ENCODE measurements around the gene GAK.
"Not testable (repeated sequence)": the region's sequence is repeated elsewhere in the genome, so short reads cannot be mapped to it uniquely, and the experiment has no call there.

The GAK gene

DNA sequence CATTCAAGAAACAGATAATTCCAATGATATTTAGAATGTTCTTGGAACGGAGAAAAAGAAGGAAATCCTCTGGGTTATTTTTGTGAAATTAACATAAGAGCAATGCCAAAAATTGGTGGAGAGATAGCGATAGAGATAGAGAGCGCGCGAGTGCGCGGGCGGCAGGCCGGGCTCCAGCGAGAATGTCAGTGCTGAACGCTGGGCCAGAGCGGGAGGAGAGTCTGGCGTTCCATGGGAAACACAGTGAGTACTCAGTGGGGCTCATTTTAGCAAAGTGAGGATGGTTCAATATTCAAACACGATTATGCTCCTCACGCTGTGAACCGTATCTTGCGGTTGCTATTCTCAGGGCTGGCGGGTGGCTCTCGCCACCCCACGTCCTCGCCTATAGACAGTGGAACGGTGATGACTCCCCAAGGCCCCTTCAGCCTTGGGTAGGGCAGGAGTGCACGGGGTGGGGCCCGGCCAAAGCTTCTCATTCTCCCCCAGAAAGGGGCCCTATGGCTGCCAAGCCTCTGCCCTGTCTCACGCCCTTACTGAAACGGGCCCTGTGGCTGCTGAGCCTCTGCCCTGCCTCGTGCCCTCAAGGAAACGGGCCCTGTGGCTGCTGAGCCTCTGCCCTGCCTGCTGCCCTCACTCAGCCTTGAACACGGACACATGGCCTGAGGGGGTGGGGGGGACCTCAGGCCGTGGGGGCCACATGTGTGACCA, 123.1 kb downstream of the GAK start:
- DNase-seq: peak; percentile 43

DNA sequence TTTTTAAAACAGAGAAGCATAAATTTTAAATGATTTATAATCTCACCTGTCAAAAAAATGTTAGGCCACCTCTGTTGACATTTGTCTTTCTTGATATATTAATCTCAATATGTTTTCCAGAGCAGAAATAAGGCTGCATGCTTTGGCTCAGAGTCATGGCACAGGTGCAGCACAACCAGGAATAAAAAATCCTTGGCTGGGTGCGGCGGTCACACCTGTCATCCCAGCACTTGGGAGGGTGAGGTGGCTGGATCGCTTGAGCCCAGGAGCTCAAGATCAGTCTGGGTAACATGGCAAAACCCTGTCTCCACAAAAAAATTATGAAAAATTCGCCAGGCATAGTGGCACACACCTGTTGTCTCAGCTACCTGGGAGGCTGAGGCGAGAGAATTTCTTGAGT, 124.3 kb downstream of the GAK start:
- no peak for DNase-seq

DNA sequence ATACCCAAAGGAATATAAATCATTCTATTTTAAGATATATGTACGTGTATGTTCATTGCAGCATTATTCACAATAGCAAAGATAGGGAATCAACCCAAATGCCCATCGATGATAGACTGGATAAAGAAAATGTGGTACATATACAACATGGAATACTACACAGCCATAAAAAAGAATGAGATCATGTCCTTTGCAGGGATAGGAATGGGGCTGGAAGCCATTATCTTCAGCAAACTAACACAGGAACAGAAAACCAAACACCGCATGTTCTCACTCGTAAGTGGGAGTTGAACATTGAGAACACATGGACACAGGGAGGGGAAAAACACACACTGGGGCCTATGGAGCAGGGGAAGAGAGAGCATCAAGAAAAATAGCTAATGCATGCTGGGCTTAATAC, 125.1 kb downstream of the GAK start:
- not testable (repeated sequence) for DNase-seq

DNA sequence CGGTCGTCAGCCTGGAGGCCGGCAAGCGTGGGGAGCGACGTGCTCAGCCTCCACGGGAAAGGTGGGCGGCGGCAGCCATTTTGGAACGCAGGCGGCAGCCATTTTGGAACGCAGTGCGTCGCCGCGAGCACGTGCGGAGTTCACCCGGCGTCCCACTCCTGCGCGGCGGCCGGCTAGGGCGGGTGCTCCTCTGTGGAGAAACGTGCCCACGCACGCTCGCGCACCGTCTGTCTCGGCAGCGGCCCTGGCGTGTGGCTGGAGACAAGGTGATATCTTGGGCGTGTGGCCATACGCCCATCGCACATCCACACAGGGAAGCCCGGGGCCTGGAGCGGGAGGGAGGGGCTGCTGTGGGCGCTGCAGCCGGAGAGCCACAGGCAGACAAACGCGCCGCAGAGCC, 127.3 kb downstream of the GAK start:
- DNase-seq: peak; percentile 39

DNA sequence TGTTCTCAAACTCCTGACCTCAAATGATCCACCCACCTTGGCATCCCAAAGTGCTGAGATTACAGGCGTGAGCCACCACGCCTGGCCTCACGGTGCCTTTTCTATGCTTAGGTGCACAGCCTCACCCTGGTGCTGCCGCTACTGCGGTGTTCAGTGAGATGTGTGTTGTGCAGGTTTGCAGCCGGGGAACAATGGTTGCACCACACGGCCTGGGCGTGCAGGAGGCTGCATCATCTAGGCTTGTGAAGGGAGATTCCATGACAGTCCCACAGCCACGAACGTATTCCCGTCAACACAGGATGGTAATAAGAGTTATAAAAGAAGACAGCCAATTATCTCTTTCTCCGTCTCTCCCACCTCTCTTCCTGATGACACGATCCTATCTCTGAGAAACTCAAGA, 128.2 kb downstream of the GAK start:
- DNase-seq: peak; percentile 35

DNA sequence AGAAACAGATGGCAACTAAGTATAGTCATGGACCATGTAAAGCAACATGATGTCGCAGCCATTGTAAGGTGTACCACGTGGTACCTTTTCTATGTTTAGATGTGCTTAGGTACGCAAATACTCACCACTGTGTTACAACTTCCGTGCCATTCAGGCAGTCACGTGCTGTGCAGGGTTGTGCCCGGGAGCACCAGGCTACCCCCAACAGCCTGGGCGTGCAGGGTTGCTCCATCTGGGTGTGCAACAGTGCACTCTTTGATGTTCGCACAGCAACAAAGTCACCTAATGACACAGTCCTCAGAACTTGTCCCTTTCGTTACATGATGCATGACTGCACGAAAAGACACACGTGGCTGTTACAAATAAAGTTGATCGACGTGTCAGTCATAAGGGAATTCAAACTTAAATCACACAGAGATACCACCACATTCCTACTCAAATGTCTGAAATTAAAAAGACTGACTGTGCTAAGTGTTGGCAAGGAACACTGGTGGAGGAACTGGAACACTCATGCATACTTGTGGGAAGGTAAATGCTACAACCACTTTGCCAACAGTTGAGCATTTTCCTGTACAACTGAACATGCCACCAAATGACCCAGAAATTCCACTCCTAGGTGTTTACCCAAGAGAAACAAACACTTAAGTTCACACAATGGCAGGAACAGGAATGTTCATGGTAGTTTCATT, 130.5 kb downstream of the GAK start:
- no peak for DNase-seq
